Limb (tissue), 2 donors: ENCODE measurements around the gene SCN2B.
A peak's percentile ranks its signal among the peaks of the same experiment; 100 is the strongest.
"Not testable (repeated sequence)": the region's sequence is repeated elsewhere in the genome, so short reads cannot be mapped to it uniquely, and the experiment has no call there.

Source experiments
- DNase-seq, 2 donors: peaks; one replicate each; pipeline ENCODE4 v3.0.0-alpha.2; 2016; ENCODE audit errors: extremely low spot score in 2 of 2

The SCN2B gene

DNA sequence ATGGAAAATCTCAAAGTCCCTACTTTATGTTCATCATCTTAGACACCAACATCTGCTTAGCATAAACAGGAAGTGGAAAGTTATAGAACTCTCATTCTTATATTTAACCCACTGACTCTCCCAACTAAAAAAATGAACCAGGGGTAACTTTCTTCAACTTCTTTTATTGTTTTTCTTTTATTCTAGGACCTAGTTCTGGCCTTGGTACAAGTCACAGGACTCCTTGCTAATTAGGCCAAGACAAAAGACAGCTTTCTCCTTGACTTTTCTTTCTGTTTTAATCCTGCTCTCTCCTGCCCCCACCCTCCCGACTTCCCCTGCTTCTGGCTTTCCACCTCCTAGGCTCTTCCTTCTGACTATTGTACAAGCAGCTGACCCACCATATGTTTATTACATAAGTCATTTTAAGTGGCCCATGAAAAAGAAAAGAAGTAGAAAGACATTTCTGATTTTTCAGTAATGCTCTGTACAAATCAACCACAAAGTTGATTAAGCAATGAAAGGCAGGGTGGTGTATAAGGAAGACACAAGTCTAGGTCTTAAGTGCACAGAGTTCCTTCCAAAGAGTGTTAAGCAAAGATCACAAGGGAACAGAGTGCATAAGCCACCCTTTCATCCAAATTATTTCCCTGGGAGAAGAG, 30.1 kb upstream of the SCN2B start:
- DNase-seq: peak in 1 of 2 donors; percentile 14

DNA sequence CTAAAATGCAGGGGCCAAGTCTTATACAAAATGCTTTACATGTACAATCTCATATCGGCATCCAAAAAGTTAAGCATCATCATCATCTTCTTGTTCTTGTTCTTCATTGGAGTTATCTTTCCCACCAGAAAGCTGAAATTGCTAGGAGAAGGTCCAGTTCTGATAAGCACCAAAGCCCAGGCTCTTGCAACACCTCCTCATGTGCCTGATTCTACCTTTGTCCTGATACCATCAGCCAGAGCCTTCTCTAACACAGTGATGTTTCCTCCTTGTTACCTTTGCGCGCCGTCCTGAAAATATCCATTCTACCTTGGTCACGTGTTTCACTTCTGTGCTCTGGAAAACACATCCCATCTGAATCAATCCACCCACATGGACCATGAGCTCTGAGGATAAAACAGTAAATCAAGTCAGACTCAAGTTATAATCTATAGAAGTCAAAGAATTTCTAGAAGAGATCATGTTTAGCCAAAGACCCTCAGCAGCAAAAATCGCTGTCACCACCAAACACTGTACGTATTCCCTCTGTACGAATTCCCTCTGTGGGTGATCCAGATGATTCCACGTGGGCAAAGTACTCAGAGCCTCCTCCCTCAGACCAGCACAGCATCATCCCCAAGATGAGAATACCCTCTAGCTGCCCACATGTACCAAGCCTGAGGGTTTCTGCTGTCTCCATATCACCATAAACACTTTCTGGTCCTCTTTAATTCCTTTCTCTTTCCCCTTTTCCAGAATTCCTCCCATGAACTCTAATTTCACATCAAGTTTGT, 29.4 kb upstream of the SCN2B start:
- no peak for DNase-seq

- DNase-seq: no peak
These were observed 26.4 kb upstream of the SCN2B start for GRCh38 chr11:118202599-118203422.

- no peak for DNase-seq
These were observed 25.5 kb upstream of the SCN2B start for GRCh38 chr11:118201966-118202365.

DNA sequence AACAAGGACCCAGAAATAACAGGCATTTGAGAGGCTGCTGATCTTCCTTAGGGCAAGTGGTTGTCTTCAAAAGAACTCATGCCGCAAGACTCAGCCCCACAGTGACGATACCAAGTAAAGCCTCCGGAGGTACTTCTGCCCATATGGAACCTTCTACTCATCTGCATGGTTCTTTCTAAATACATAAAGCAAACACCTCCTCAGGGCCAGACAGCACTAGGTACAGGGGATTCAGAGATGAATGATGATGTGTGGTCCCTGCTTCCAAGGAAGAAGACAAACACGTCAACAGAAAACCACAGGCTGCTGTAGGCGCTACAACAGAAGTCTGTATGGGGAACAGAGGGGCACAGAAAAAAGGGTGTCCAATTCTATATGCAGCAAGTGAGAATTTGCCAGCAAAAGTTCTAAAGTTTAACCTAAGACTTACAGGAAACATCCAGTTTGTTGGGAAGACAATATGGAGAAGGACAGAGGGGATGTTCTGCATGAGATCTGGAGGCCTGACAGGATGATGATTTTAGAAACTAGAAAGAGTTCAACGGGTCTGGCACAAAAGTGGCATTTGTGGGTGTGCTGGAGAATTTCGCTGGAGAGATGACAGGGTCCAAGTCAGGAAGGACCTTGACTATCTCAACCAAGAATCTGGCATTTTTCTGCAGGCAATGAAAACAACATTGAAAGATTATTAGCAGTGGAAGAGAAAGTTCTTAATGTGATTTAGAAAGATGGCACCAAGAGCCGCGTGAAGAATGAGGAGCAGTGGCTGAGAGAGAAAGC, 24.7 kb upstream of the SCN2B start:
- DNase-seq: no peak

GRCh38 chr11:118200497-118200896, 24.1 kb upstream of the SCN2B start:
- no peak for DNase-seq

DNA sequence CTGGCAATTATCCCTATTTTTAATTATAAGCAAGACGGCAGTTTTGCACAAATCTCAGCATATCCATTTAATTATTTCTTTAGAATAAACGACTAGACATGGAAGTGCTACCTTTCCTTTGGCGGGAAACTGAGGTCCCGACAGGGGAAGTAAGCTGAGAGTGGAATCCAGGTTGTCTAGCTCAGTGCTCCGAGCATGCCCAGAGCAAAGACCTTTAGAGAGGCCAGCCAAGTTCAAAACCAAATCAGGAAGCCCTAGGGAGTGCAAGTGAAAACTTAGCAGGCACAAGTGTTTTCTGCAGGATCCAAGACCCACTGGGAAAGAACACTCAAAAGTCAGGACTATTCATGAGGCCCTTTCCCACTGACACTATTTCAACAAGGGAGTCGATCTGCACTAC, 22.7 kb upstream of the SCN2B start:
- DNase-seq: no peak

DNA sequence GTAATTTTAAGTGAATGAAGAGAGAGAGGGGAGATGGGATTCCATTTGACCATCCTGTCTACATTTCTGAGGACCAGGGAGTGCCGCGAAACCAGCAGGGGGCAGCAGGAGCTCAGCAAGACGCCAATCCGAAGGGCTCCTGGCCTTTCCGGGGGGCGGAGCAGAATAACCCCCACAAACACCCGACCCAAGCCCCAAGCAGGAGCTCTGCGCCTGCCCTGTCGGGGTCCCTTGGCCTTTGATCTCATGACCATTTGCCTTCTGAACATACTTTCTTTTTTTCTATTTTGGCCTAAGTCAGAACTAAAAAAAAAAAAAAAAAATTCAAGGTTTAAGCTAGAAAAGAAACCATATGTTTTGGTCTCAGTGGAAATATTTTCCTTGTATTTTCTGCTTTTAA, 21.9 kb upstream of the SCN2B start:
- peak; percentile 79 to 87 for DNase-seq

- peak; percentile 48 to 54 for DNase-seq
These were observed 18.6 kb upstream of the SCN2B start for GRCh38 chr11:118194835-118195627.

- no peak for DNase-seq
These were observed 17.6 kb upstream of the SCN2B start for GRCh38 chr11:118193910-118194566.

DNA sequence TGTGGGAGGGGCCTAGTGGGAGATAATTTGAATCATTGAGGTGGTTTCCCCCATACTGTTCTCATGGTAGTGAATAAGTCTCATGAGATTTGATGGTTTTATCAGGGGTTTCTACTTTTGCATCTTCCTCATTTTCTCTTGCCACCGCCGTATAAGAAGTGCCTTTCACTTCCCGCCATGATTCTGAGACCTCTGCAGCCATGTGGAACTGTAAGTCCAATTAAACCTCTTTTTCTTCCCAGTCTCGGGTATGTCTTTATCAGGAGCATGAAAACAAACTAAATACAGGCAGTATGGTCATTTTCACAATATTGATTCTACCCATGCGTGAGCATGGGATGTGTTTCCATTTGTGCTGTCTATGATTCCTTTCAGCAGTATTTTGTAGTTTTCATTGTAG, 16.4 kb upstream of the SCN2B start:
- not testable (repeated sequence) for DNase-seq

DNA sequence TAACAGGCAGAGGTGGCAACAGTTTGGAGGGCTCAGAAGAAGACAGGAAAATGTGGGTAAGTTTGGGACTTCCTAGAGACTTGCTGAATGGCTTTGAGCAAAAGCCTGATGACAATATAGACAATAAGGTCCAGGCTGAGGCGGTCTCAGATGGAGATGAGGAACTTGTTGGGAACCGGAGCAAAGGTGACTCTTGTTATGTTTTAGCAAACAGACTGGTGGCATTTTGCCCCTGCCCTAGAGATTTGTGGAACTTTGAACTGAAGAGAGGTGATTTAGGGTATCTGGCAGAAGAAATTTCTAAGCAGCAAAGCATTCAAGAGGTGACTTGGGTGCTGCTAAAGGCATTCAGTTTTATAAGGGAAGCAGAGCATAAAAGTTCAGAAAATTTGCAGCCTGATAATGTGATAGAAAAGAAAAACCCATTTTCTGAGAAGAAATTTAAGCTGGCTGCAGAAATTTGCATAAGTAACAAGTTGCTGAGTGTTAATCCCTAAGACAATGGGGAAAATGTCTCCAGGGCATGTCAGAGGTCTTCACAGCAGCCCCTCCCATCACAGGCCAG, 14.6 kb upstream of the SCN2B start:
- not testable (repeated sequence) for DNase-seq

GRCh38 chr11:118186346-118187107, 10.1 kb upstream of the SCN2B start:
- DNase-seq: no peak

GRCh38 chr11:118184784-118185579, 8.5 kb upstream of the SCN2B start:
- no peak for DNase-seq

- DNase-seq: not testable (repeated sequence)
These were observed 7.3 kb upstream of the SCN2B start for GRCh38 chr11:118183691-118184090.

GRCh38 chr11:118180300-118180703, 3.9 kb upstream of the SCN2B start:
- peak; percentile 81 to 88 for DNase-seq

DNA sequence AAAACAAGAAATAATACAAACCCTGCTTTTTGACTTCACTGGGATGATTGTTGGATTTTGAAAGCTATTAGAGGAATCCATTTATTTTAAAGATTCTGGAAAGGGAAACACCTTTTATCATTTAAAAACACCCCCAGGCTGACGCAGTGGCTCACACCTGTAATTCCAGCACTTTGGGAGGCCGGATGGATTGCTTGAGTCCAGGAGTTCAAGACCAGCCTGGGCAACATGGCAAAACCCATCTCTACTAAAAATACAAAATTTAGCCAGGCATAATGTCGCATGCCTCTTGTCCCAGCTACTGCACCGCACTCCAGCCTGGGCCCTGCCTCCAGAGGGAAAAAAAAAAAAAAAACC, 317 bp upstream of the SCN2B start:
- no peak for DNase-seq
